HepG2 (cell line): ENCODE measurements around the gene SEPTIN10. TPM values are rescaled to one million over a fixed set of nuclear protein-coding genes. Genes with fewer than 3 reads are reported as not detected.

Source experiments
- ATAC-seq: fragments of 200-7000 bp; cut with Tn5 transposase; 3 replicates; pipeline ENCODE4 v1.9.1; 2020; ENCODE audit warnings: mild to moderate bottlenecking, moderate library complexity
- BruUV-seq: library from RNA; stranded (reverse); fragments of 400-500 nt; replicated peaks from 2 replicates; lab custom pipeline; 2021; lab: Mats Ljungman, UMichigan
- CTCF ChIA-PET: fragments of 300-600 bp; formaldehyde crosslinking; extraction: SDS; loops from one replicate; lab custom pipeline; 2021; ENCODE audit warnings: low total read pairs, inconsistent platforms, low intra/inter-chr PET ratio; lab: Yijun Ruan, JAX
- POLR2A ChIA-PET: fragments of 350-600 bp; sonication (Branson Sonifier 250); formaldehyde crosslinking; loops from one replicate; lab custom pipeline; 2020; ENCODE audit warnings: antibody characterized with exemption, inconsistent platforms; lab: Yijun Ruan, JAX
- DNase-seq: peaks from one replicate; pipeline ENCODE4 v3.0.0-alpha.2; 2015; ENCODE audit warnings: low spot score
- FAIRE-seq: peaks from 3 replicates; lab custom pipeline; 2011; peaks lifted over from hg19 to GRCh38; lab: Jason Lieb, UNC
- H2AFZ ChIP-seq: one replicate; pipeline ENCODE4 v1.6.1; 2011; ENCODE audit warnings: low read length, inconsistent platforms
- H3K27ac ChIP-seq: fragments of 300-600 bp; 3 replicates; pipeline ENCODE4 v1.8.0; 2011; ENCODE audit warnings: mixed run types, mild to moderate bottlenecking, mixed read lengths, low read length, inconsistent platforms; ENCODE audit not compliant: insufficient read depth; ENCODE audit errors: extremely low read length
- H3K27me3 ChIP-seq, 2 experiments: fragments of 200-600 bp in 1 of 2; 2 replicates in 1 of 2; 3 replicates in 1 of 2; pipeline versions ENCODE4 v1.6.0 to v1.8.0; 2011; ENCODE audit warnings: low read length in 2 of 2, mild to moderate bottlenecking in 2 of 2, moderate library complexity in 2 of 2, inconsistent platforms in 1 of 2; ENCODE audit not compliant: insufficient read depth in 2 of 2, control insufficient read depth in 1 of 2
- H3K36me3 ChIP-seq, 2 experiments: fragments of 200-600 bp in 1 of 2; replicated peaks in 1 of 2; 2 replicates in 1 of 2; 3 replicates in 1 of 2; pipeline versions ENCODE4 v1.5.1 to v1.8.0; 2011; ENCODE audit warnings: low read length in 2 of 2, inconsistent platforms in 1 of 2; ENCODE audit not compliant: insufficient read depth in 2 of 2, control insufficient read depth in 1 of 2
- H3K4me1 ChIP-seq: 2 replicates; pipeline ENCODE4 v1.5.1; 2012; ENCODE audit warnings: low read length, inconsistent platforms; ENCODE audit not compliant: insufficient read depth
- H3K4me2 ChIP-seq: 2 replicates; pipeline ENCODE4 v1.6.0; 2011; ENCODE audit warnings: low read depth, low read length, inconsistent platforms
- H3K4me3 ChIP-seq, 3 experiments: fragments of 200-600 bp in 1 of 3; sonication (generic), shearing (Covaris generic) in 1 of 3; replicated peaks in 1 of 3; 2 replicates each; pipeline ENCODE4 v1.5.1; 2011 to 2016; ENCODE audit warnings: low read length in 3 of 3, inconsistent platforms in 2 of 3, low read depth in 2 of 3, mild to moderate bottlenecking in 2 of 3, control low read depth in 1 of 3, mixed read lengths in 1 of 3; ENCODE audit not compliant: insufficient read depth in 1 of 3
- H3K79me2 ChIP-seq: one replicate; pipeline ENCODE4 v1.6.1; 2011; ENCODE audit warnings: low read length, inconsistent platforms; ENCODE audit not compliant: insufficient read depth
- H3K9ac ChIP-seq: 2 replicates; pipeline ENCODE4 v1.6.0; 2011; ENCODE audit warnings: mild to moderate bottlenecking, low read depth, low read length, inconsistent platforms; ENCODE audit not compliant: insufficient read depth
- H3K9me3 ChIP-seq: 2 replicates; pipeline ENCODE4 v1.5.1; 2012; ENCODE audit warnings: mild to moderate bottlenecking, low read length
- H4K20me1 ChIP-seq: 2 replicates; pipeline ENCODE4 v1.6.0; 2011; ENCODE audit warnings: inconsistent platforms, mild to moderate bottlenecking, low read length, moderate library complexity; ENCODE audit not compliant: insufficient read depth
- CHD2 ChIP-seq: IDR thresholded peaks from 2 replicates; pipeline ENCODE4 v1.6.1; 2011; ENCODE audit warnings: low read depth, low read length, improper control_type of control experiment
- HINFP ChIP-seq: sonication (generic); formaldehyde crosslinking; IDR thresholded peaks from 2 replicates; pipeline ENCODE4 v1.4.0; 2020; ENCODE audit warnings: low read depth, mild to moderate bottlenecking, missing genetic modification reagents
- NFATC3 ChIP-seq: sonication (generic); formaldehyde crosslinking; IDR thresholded peaks from 2 replicates; pipeline ENCODE4 v1.5.1; 2020; ENCODE audit warnings: mild to moderate bottlenecking, missing genetic modification reagents
- NR2F6 ChIP-seq, 2 experiments: IDR thresholded peaks; 2 replicates each; pipeline ENCODE4 v1.6.1; 2016; ENCODE audit warnings: antibody characterized with exemption in 1 of 2, mild to moderate bottlenecking in 1 of 2
- TEAD3 ChIP-seq: optimal IDR thresholded peaks from 2 replicates; pipeline ENCODE3; 2016; ENCODE audit warnings: borderline replicate concordance
- ZBTB3 ChIP-seq: sonication (generic); formaldehyde crosslinking; IDR thresholded peaks from 2 replicates; pipeline ENCODE4 v1.4.0; 2020; ENCODE audit warnings: low read depth, mild to moderate bottlenecking, moderate library complexity, missing genetic modification reagents, borderline replicate concordance
- ZBTB38 ChIP-seq: sonication (generic); formaldehyde crosslinking; IDR thresholded peaks from 2 replicates; pipeline ENCODE4 v1.5.1; 2020; ENCODE audit warnings: mild to moderate bottlenecking, missing genetic modification reagents
- ZMAT5 ChIP-seq: sonication (generic); formaldehyde crosslinking; IDR thresholded peaks from 2 replicates; pipeline ENCODE4 v1.5.0; 2020; ENCODE audit warnings: mild to moderate bottlenecking, low read depth, missing genetic modification reagents, borderline replicate concordance
- ZNF362 ChIP-seq: sonication (generic); formaldehyde crosslinking; IDR thresholded peaks from 2 replicates; pipeline ENCODE4 v1.4.0; 2020; ENCODE audit warnings: missing genetic modification reagents, mild to moderate bottlenecking, borderline replicate concordance
- ZNF646 ChIP-seq: sonication (generic); formaldehyde crosslinking; IDR thresholded peaks from 2 replicates; pipeline ENCODE4 v1.9.0; 2021; ENCODE audit warnings: mild to moderate bottlenecking, missing genetic modification reagents
- ZNF703 ChIP-seq: sonication (generic); formaldehyde crosslinking; IDR thresholded peaks from 2 replicates; pipeline ENCODE4 v1.5.1; 2020; ENCODE audit warnings: missing genetic modification reagents, mild to moderate bottlenecking, moderate library complexity, borderline replicate concordance
- ZNF770 ChIP-seq: sonication (generic); formaldehyde crosslinking; IDR thresholded peaks from 2 replicates; pipeline ENCODE4 v1.5.0; 2020; ENCODE audit warnings: mild to moderate bottlenecking, missing genetic modification reagents
- WGBS: methylation state at CpG from one replicate; pipeline ENCODE4 v1.1.6; 2017; ENCODE audit warnings: low lambda C conversion rate; 5-methylcytosine and 5-hydroxymethylcytosine counted together
- in situ Hi-C: cut with HindIII; loops from 2 replicates; pipeline ENCODE4 v1.10.0; 2017; ENCODE audit warnings: low pct_unique_long_range_greater_than_20kb; ENCODE audit not compliant: extremely low pct_ligation_motif_present
- intact Hi-C: fragments of 100-400 bp; cut with micrococcal nuclease; formaldehyde crosslinking; loops from one replicate; pipeline ENCODE4 v1.10.0; 2022; ENCODE audit not compliant: unreplicated experiment
- polyA plus RNA-seq, 8 experiments: library from polyadenylated mRNA; depleted of rRNA in 3 of 8; stranded (reverse) in 7 of 8; unstranded in 1 of 8; fragments of >200 nt; fragmentation: Illumina TruSeq in 4 of 8; extraction: Trizol in 4 of 8; gene quantifications; 2 replicates each; pipeline versions ENCODE4 v1.2.1 to v1.2.3, GENCODE V29; 2011 to 2016; ENCODE audit warnings: low read depth in 4 of 8, missing spikeins in 1 of 8, mixed read lengths in 1 of 8; ENCODE audit not compliant: insufficient read depth in 1 of 8
- total RNA-seq, 5 experiments: library from RNA; depleted of rRNA; stranded (reverse); fragments of >200 nt; fragmentation: Illumina TruSeq; extraction: Trizol; gene quantifications; 2 replicates each; pipeline ENCODE4 v1.2.3, GENCODE V29; 2016; ENCODE audit warnings: low read depth in 1 of 5

SEPTIN10 gene
- total and polyA plus RNA-seq, 2 of the 13 experiments (the other 11 are each of a cell fraction or from before 2014, with no cell fraction given), result 45.8 to 67.5 TPM

GRCh38 chr2:109646961-109647360 is 33.2 kb upstream of the SEPTIN10 start:
- Histone ChIP-seq H3K4me1 (peaks cover 87% of the 10 kb centered on the region), H3K4me2 (no peak overlapping the region), H3K36me3 (no peaks in the 10 kb centered on the region), H4K20me1 (no peaks in the 10 kb centered on the region), H3K9ac (no peak overlapping the region), H3K9me3 (no peaks in the 10 kb centered on the region), H3K27me3 (no peaks in the 10 kb centered on the region), H3K79me2 (no peaks in the 10 kb centered on the region), H3K4me3 (no peak overlapping the region), H2AFZ (no peak overlapping the region), H3K27ac (no peak overlapping the region)
- ATAC-seq (no peak), FAIRE-seq (no peak), DNase-seq (no peak)
- 96% methylated on average over 8 of the region's 8 CpGs for WGBS
- no TSS peak for BruUV-seq
- CTCF ChIA-PET, result no interaction called here
- intact Hi-C loops (no loop called here), in situ Hi-C loops (no loop called here)
- POLR2A ChIA-PET, result interaction anchor here (0.7 to 2.6 kb wide), 2 partner anchors 24 to 32 kb away, joined by 4 to 11 read pairs; partner anchors contain the start of genes SEPTIN10 and SOWAHC
- TF ChIP-seq ZNF770 (CRISPR knock-in tag), result peak; percentile 49; the same call in 1 of the 2 replicates
- no peak for TF ChIP-seq ZBTB3 (CRISPR knock-in tag)
- TF ChIP-seq ZNF646, result no peak
- TF ChIP-seq ZMAT5, result no peak
- peak; percentile 37; the same call in 1 of the 2 replicates for TF ChIP-seq ZNF362 (CRISPR knock-in tag)
- TF ChIP-seq NR2F6 (IDR thresholded peaks at IDR 0.05), result no peak
- no peak for TF ChIP-seq NR2F6 (CRISPR knock-in tag; IDR thresholded peaks at IDR 0.05)
- TF ChIP-seq ZBTB38, result peak; percentile 62
- no peak for TF ChIP-seq TEAD3 (CRISPR knock-in tag)
- TF ChIP-seq ZNF703, result no peak
- no peak for TF ChIP-seq HINFP (CRISPR knock-in tag)
- no peak for TF ChIP-seq NFATC3 (CRISPR knock-in tag)
- TF ChIP-seq CHD2, result no peak
